ENCODE measurements around the gene MCIDAS.

Gene MCIDAS

GRCh38 chr5:55222092-55222984 lies 4.8 kb downstream of the MCIDAS start:
- no peak for DNase-seq

GRCh38 chr5:55220433-55221185 lies 6.5 kb downstream of the MCIDAS start:
- peak in 1 of 14 donors; percentile 17 for DNase-seq

GRCh38 chr5:55219770-55220169 lies 7.3 kb downstream of the MCIDAS start:
- no peak for DNase-seq

- DNase-seq, result no peak
Measured at GRCh38 chr5:55218967-55219366, 8.1 kb downstream of the MCIDAS start.

- DNase-seq, result no peak
Measured at GRCh38 chr5:55211184-55211874, 15.8 kb downstream of the MCIDAS start.

- DNase-seq, result no peak
Measured at GRCh38 chr5:55205001-55205400, 22.1 kb downstream of the MCIDAS start.

- no peak for DNase-seq
Measured at GRCh38 chr5:55191165-55191564, 36.0 kb downstream of the MCIDAS start.

GRCh38 chr5:55188656-55189540 lies 38.2 kb downstream of the MCIDAS start:
- DNase-seq, result no peak

- DNase-seq, result no peak
Measured at GRCh38 chr5:55187370-55187769, 39.7 kb downstream of the MCIDAS start.

- DNase-seq, result no peak
Measured at GRCh38 chr5:55180016-55180415, 47.1 kb downstream of the MCIDAS start.

- no peak for DNase-seq
Measured at GRCh38 chr5:55177078-55177477, 50.0 kb downstream of the MCIDAS start.

GRCh38 chr5:55176176-55176818 lies 50.8 kb downstream of the MCIDAS start:
- DNase-seq, result peak in 1 of 14 donors; percentile 7

GRCh38 chr5:55175781-55176175 lies 51.3 kb downstream of the MCIDAS start:
- no peak for DNase-seq

GRCh38 chr5:55173687-55174230 lies 53.4 kb downstream of the MCIDAS start:
- peak in 1 of 14 donors; percentile 69 for DNase-seq

GRCh38 chr5:55172937-55173686 lies 54.0 kb downstream of the MCIDAS start, which contains the start of gene CDC20B:
CDC20B (minus strand) TSS chr5:55173177; CDS start chr5:55173000, 177 bp downstream.
- peak in 6 of 14 donors; percentile 2 to 73 (median 23) for DNase-seq

- peak in 6 of 14 donors; percentile 3 to 74 (median 12) for DNase-seq
Measured at GRCh38 chr5:55172051-55172899, 54.8 kb downstream of the MCIDAS start.

GRCh38 chr5:55171471-55171870 lies 55.6 kb downstream of the MCIDAS start:
- DNase-seq, result no peak
